Fibroblast of pulmonary artery (primary cell): Measurements from ENCODE around the gene VRK2.
"Not testable (repeated sequence)": the region's sequence is repeated elsewhere in the genome, so short reads cannot be mapped to it uniquely, and the experiment has no call there.

Experiments used
- DNase-seq: peaks from one replicate; pipeline ENCODE4 v3.0.0-alpha.2; 2010; ENCODE audit warnings: low read depth
- H3K4me3 ChIP-seq: replicated peaks from 2 replicates; pipeline ENCODE4 v1.5.1; 2011; ENCODE audit warnings: low read depth, mild to moderate bottlenecking, control low read depth, low read length, moderate library complexity
- CTCF ChIP-seq: IDR thresholded peaks from 2 replicates; pipeline ENCODE4 v1.5.1; 2011; ENCODE audit warnings: mild to moderate bottlenecking, control low read depth, low read length, inconsistent platforms; ENCODE audit errors: missing control alignments

The VRK2 gene

GRCh38 chr2:58106896-58107295, 60.3 kb downstream of the VRK2 start:
- H3K4me3 ChIP-seq = no peak overlapping the region
- no peak for DNase-seq
- TF ChIP-seq CTCF = no peak

- peak overlapping the region; percentile 27 for H3K4me3 ChIP-seq
- TF ChIP-seq CTCF = no peak
- peak; percentile 91 for DNase-seq
Observed at GRCh38 chr2:58107803-58108710, 61.5 kb downstream of the VRK2 start.

- no peak for TF ChIP-seq CTCF
- no peak for DNase-seq
Observed at GRCh38 chr2:58109481-58109880, 62.9 kb downstream of the VRK2 start.

GRCh38 chr2:58110765-58111164, 64.2 kb downstream of the VRK2 start:
- no peak for TF ChIP-seq CTCF
- no peak overlapping the region for H3K4me3 ChIP-seq
- no peak for DNase-seq

More at GRCh38 chr2:58109481-58109880, 62.9 kb downstream of the VRK2 start:
- no peak overlapping the region for H3K4me3 ChIP-seq

- not testable (repeated sequence) for DNase-seq, H3K4me3 ChIP-seq
Observed at GRCh38 chr2:58113563-58113962, 67.0 kb downstream of the VRK2 start.

GRCh38 chr2:58120626-58121229, 74.1 kb downstream of the VRK2 start:
- H3K4me3 ChIP-seq = no peak overlapping the region
- no peak for DNase-seq
- no peak for TF ChIP-seq CTCF

GRCh38 chr2:58122040-58122439, 75.4 kb downstream of the VRK2 start:
- H3K4me3 ChIP-seq = no peak overlapping the region
- DNase-seq = no peak
- TF ChIP-seq CTCF = no peak
